GM12892 (cell line): Measurements from ENCODE around the gene PDILT.
"Not testable (repeated sequence)": the region's sequence is repeated elsewhere in the genome, so short reads cannot be mapped to it uniquely, and the experiment has no call there.

Source experiments
- POLR2A ChIP-seq: IDR thresholded peaks from 2 replicates; pipeline ENCODE4 v1.6.1; 2011; ENCODE audit warnings: low read depth, low read length, control low read depth
- POLR2AphosphoS5 ChIP-seq: IDR thresholded peaks from 2 replicates; pipeline ENCODE4 v1.6.1; 2011; ENCODE audit warnings: low read depth, low read length, control low read depth
- TAF1 ChIP-seq: IDR thresholded peaks from 2 replicates; pipeline ENCODE4 v1.6.1; 2011; ENCODE audit warnings: low read depth, mild to moderate bottlenecking, control low read depth, low read length, borderline replicate concordance

DNA sequence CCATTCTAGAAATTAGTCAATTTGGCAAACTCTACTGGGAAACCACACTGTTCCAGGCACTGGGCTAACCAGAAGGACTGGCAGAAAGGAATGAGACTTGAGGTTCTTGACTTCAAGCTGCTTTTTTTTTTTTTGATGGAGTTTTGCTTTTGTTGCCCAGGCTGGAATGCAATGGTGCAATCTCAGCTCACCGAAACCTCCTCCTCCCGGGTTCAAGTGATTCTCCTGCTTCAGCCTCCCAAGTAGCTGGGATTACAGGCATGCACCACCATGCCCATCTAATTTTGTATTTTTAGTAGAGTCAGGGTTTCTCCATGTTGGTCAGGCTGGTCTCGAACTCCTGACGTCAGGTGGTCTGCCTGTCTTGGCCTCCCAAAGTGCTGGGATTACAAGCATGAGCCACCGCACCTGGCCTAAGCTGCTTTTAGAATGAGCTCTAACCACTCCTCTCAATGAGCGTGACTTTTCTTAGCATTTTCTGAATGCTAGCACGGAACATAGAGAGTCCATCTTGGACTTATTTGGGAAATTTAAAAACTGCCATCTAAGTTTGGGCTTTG is 91.9 kb downstream of the PDILT start:
- not testable (repeated sequence) for TF ChIP-seq POLR2AphosphoS5, TAF1, POLR2A
